HCT116 (cell line): ENCODE data around the gene HBB. TPM values are rescaled to one million over a fixed set of nuclear protein-coding genes. Genes with fewer than 3 reads are reported as not detected.

ENCODE experiments used
- ATAC-seq: fragments of 200-7000 bp; cut with Tn5 transposase; 2 replicates; pipeline ENCODE4 v1.9.1; 2020; ENCODE audit warnings: mild to moderate bottlenecking, moderate library complexity
- BruUV-seq: library from RNA; stranded (reverse); fragments of 400-500 nt; replicated peaks from 2 replicates; lab custom pipeline; 2021; lab: Mats Ljungman, UMichigan
- CTCF ChIA-PET: fragments of 300-600 bp; sonication (Branson Sonifier 250); formaldehyde crosslinking; loops from one replicate; lab custom pipeline; 2021; ENCODE audit warnings: antibody characterized with exemption; lab: Charles Lee
- POLR2A ChIA-PET: fragments of 300-600, 350-600 bp; sonication (Branson Sonifier 250); formaldehyde crosslinking; loops from one replicate; lab custom pipeline; 2021; ENCODE audit warnings: antibody characterized with exemption; lab: Charles Lee
- RAD21 ChIA-PET, 2 experiments: fragments of 300-600 bp; sonication (Branson Sonifier 250); formaldehyde crosslinking; loops; one replicate each; lab custom pipeline; 2023; ENCODE audit warnings: low total read pairs in 2 of 2; ENCODE audit not compliant: uncharacterized antibody in 2 of 2, unreplicated experiment in 2 of 2, low non-redundant PET in 1 of 2; lab: Charles Lee
- DNase-seq: peaks from one replicate; pipeline ENCODE4 v3.0.0-alpha.2; 2010; ENCODE audit warnings: low read depth, low spot score
- H2AFZ ChIP-seq: fragments of 200-600 bp; shearing (Covaris generic), sonication (generic); 2 replicates; pipeline ENCODE4 v1.6.1; 2017; ENCODE audit warnings: low read depth, mixed run types, mixed read lengths, antibody characterized with exemption, low read length; ENCODE audit not compliant: poor library complexity, severe bottlenecking
- H3K27ac ChIP-seq: 2 replicates; pipeline ENCODE4 v1.5.1; 2012; ENCODE audit warnings: low read depth, low read length
- H3K27me3 ChIP-seq: fragments of 200-600 bp; sonication (generic); 2 replicates; pipeline ENCODE4 v1.6.1; 2016; ENCODE audit warnings: mixed run types, low read length, mixed read lengths; ENCODE audit not compliant: insufficient read depth
- H3K36me3 ChIP-seq, 2 experiments: fragments of 200-500 bp in 1 of 2; fragments of 200-600 bp in 1 of 2; sonication (Bioruptor generic) in 1 of 2; sonication (generic) in 1 of 2; 2 replicates each; pipeline versions ENCODE4 v1.5.1 to v1.6.1; 2014 to 2016; ENCODE audit warnings: low read length in 2 of 2, inconsistent platforms in 1 of 2, mixed read lengths in 1 of 2, mixed run types in 1 of 2; ENCODE audit not compliant: insufficient read depth in 2 of 2, control insufficient read depth in 1 of 2
- H3K4me1 ChIP-seq, 2 experiments: fragments of 200-600 bp in 1 of 2; sonication (generic) in 1 of 2; 2 replicates each; pipeline versions ENCODE4 v1.5.1 to v1.6.1; 2012 to 2017; ENCODE audit warnings: low read length in 2 of 2, inconsistent platforms in 1 of 2, mild to moderate bottlenecking in 1 of 2, mixed read lengths in 1 of 2, mixed run types in 1 of 2, moderate library complexity in 1 of 2; ENCODE audit not compliant: insufficient read depth in 2 of 2, control insufficient read depth in 1 of 2
- H3K4me2 ChIP-seq: fragments of 200-600 bp; sonication (generic); 2 replicates; pipeline ENCODE4 v1.6.1; 2017; ENCODE audit warnings: mixed run types, low read length, mixed read lengths
- H3K4me3 ChIP-seq, 2 experiments: fragments of 200-600 bp in 1 of 2; sonication (generic) in 1 of 2; replicated peaks in 1 of 2; 2 replicates each; pipeline ENCODE4 v1.5.1; 2011 to 2016; ENCODE audit warnings: low read length in 2 of 2, control low read depth in 1 of 2, low read depth in 1 of 2, mild to moderate bottlenecking in 1 of 2, mixed read lengths in 1 of 2, mixed run types in 1 of 2
- H3K79me2 ChIP-seq: fragments of 200-600 bp; sonication (generic); 2 replicates; pipeline ENCODE4 v1.6.1; 2017; ENCODE audit warnings: mild to moderate bottlenecking, mixed run types, low read length, moderate library complexity, mixed read lengths; ENCODE audit not compliant: insufficient read depth
- H3K9ac ChIP-seq: fragments of 200-600 bp; sonication (generic); 2 replicates; pipeline ENCODE4 v1.6.1; 2016; ENCODE audit warnings: low read length, mixed read lengths
- H3K9me2 ChIP-seq: fragments of 200-600 bp; sonication (generic), shearing (Covaris generic); 2 replicates; pipeline ENCODE4 v1.6.1; 2017; ENCODE audit warnings: mixed run types, mild to moderate bottlenecking, moderate library complexity; ENCODE audit not compliant: insufficient read depth
- H3K9me3 ChIP-seq, 2 experiments: fragments of 200-500 bp in 1 of 2; fragments of 200-600 bp in 1 of 2; sonication (Bioruptor generic) in 1 of 2; sonication (generic) in 1 of 2; 2 replicates each; pipeline ENCODE4 v1.6.1; 2014 to 2017; ENCODE audit warnings: low read length in 2 of 2, mixed read lengths in 2 of 2, inconsistent platforms in 1 of 2, low read depth in 1 of 2, mild to moderate bottlenecking in 1 of 2, mixed run types in 1 of 2, moderate library complexity in 1 of 2; ENCODE audit not compliant: control insufficient read depth in 1 of 2, insufficient read depth in 1 of 2
- H4K20me1 ChIP-seq: fragments of 200-600 bp; sonication (generic), shearing (Covaris generic); 2 replicates; pipeline ENCODE4 v1.6.1; 2017; ENCODE audit warnings: mixed run types, mild to moderate bottlenecking, moderate library complexity; ENCODE audit not compliant: insufficient read depth
- CBX3 ChIP-seq: IDR thresholded peaks from 2 replicates; pipeline ENCODE4 v1.6.1; 2012; ENCODE audit warnings: low read depth
- EGR1 ChIP-seq: IDR thresholded peaks from 2 replicates; pipeline ENCODE4 v1.6.1; 2012; ENCODE audit warnings: low read depth
- ELF1 ChIP-seq: IDR thresholded peaks from 2 replicates; pipeline ENCODE4 v1.6.1; 2012; ENCODE audit warnings: low read depth, borderline replicate concordance
- FOSL1 ChIP-seq: IDR thresholded peaks from 2 replicates; pipeline ENCODE4 v1.6.1; 2012; ENCODE audit warnings: low read depth
- JUND ChIP-seq: IDR thresholded peaks from 2 replicates; pipeline ENCODE4 v1.6.1; 2012
- MAX ChIP-seq: IDR thresholded peaks from 2 replicates; pipeline ENCODE4 v1.6.1; 2012
- POLR2AphosphoS5 ChIP-seq: IDR thresholded peaks from 2 replicates; pipeline ENCODE4 v1.6.1; 2011; ENCODE audit warnings: mild to moderate bottlenecking, low read depth, low read length, moderate library complexity
- RAD21 ChIP-seq: IDR thresholded peaks from 2 replicates; pipeline ENCODE4 v1.6.1; 2012; ENCODE audit warnings: low read depth, mild to moderate bottlenecking
- SIN3A ChIP-seq: IDR thresholded peaks from 2 replicates; pipeline ENCODE4 v1.6.1; 2012; ENCODE audit warnings: low read depth
- ZNF274 ChIP-seq: fragments of 200-500 bp; sonication (Bioruptor generic); IDR thresholded peaks from 2 replicates; pipeline ENCODE4 v1.6.1; 2014; ENCODE audit warnings: mild to moderate bottlenecking, low read depth, low read length, inconsistent platforms
- intact Hi-C: fragments of 100-400 bp; cut with micrococcal nuclease; formaldehyde crosslinking; loops from 2 replicates; pipeline ENCODE4 v1.10.0; 2022
- total RNA-seq: library from RNA; stranded (reverse); gene quantifications from one replicate; pipeline ENCODE4 v1.2.1, GENCODE V29; 2021; ENCODE audit not compliant: unreplicated experiment

The HBB gene
- total RNA-seq, 1 experiment from 2014 or later: not detected

GRCh38 chr11:5224538-5225479 is 2.1 kb downstream of the HBB start:
- no peak for ATAC-seq
- H3K36me3 ChIP-seq: no peaks in the 10 kb centered on the region
- H3K27ac ChIP-seq: no peak overlapping the region
- no peak overlapping the region for H3K4me3 ChIP-seq
- no peaks in the 10 kb centered on the region for H3K79me2 ChIP-seq
- ChIA-PET RAD21 (no interaction called here), CTCF (no interaction called here), POLR2A (no interaction called here)
- intact Hi-C loops: no loop called here
- no peaks in the 10 kb centered on the region for H3K27me3 ChIP-seq
- H2AFZ ChIP-seq: no peak overlapping the region
- H3K4me1 ChIP-seq: no peaks in the 10 kb centered on the region
- H3K9me3 ChIP-seq: no peaks in the 10 kb centered on the region
- H3K9ac ChIP-seq: no peak overlapping the region
- TF ChIP-seq JUND (no peak), CBX3 (no peak)
- DNase-seq: no peak
- H3K9me2 ChIP-seq: no peaks in the 10 kb centered on the region
- no TSS peak for BruUV-seq
- no peaks in the 10 kb centered on the region for H4K20me1 ChIP-seq
- no peak overlapping the region for H3K4me2 ChIP-seq

GRCh38 chr11:5223686-5224085 is 3.2 kb downstream of the HBB start:
- ATAC-seq: no peak
- Histone ChIP-seq H2AFZ (no peak overlapping the region), H3K79me2 (no peaks in the 10 kb centered on the region), H4K20me1 (no peaks in the 10 kb centered on the region), H3K27ac (no peak overlapping the region), H3K9ac (no peak overlapping the region), H3K27me3 (no peaks in the 10 kb centered on the region), H3K9me2 (no peaks in the 10 kb centered on the region), H3K4me2 (no peak overlapping the region), H3K4me1 (no peaks in the 10 kb centered on the region), H3K36me3 (no peaks in the 10 kb centered on the region)
- RAD21 ChIA-PET: no interaction called here
- intact Hi-C loops: no loop called here
- POLR2A ChIA-PET: no interaction called here
- CTCF ChIA-PET: no interaction called here
- no peak for DNase-seq
- TF ChIP-seq FOSL1 (no peak), MAX (no peak), SIN3A (no peak), EGR1 (no peak), ELF1 (no peak), POLR2AphosphoS5 (no peak), ZNF274 (no peak), CBX3 (no peak), RAD21 (no peak)
- TF ChIP-seq, all 23 proteins: peak for 0
- no peaks in the 10 kb centered on the region for H3K9me3 ChIP-seq
- BruUV-seq: no TSS peak
- H3K4me3 ChIP-seq: no peak overlapping the region
